ENCODE data around the gene SLC35F3. TPM values are rescaled to one million over a fixed set of nuclear protein-coding genes. Genes with fewer than 3 reads are reported as not detected.

The SLC35F3 gene
- total RNA-seq, 2 experiments from 2014 or later: 34.4 to 35.7 TPM

GRCh38 chr1:234008591-234008990 lies 104.1 kb downstream of the SLC35F3 start:
- H3K36me3 Mint-ChIP-seq (ENCODE audit: low read depth): no peaks in the 10 kb centered on the region
- ChIA-PET POLR2A (no interaction called here), CTCF (no interaction called here)
- no peak overlapping the region for H3K4me3 Mint-ChIP-seq
- H3K27me3 Mint-ChIP-seq (ENCODE audit: low read depth): peaks cover 10% of the 10 kb centered on the region
- H3K4me1 Mint-ChIP-seq (ENCODE audit: low read depth): no peaks in the 10 kb centered on the region
- no peak for ATAC-seq
- H3K9me3 Mint-ChIP-seq (ENCODE audit: insufficient read depth): no peaks in the 10 kb centered on the region
- H3K27ac Mint-ChIP-seq: no peak overlapping the region
- DNase-seq: no peak

DNA sequence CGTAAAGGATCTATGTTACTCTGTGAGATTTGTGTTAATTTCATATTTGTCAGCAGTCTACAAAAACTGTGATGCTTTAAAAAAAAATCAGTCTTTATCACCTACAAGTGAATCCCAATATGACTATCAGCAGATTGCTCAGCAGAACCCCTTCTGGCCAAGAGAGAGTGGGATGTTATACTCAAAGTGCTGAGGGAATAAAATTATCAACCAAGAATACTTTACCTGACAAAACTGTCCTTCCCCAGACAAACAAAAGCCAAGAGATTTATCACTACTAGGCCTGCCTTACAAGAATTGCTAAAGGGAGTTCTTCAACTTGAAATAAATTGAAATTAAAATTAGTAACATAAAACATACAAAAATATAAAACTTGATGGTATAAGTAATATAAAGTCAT lies 105.2 kb downstream of the SLC35F3 start:
- CTCF ChIA-PET: no interaction called here
- Mint-ChIP-seq H3K27ac (no peak overlapping the region), H3K27me3 (ENCODE audit: low read depth) (peaks cover 7% of the 10 kb centered on the region), H3K9me3 (ENCODE audit: insufficient read depth) (no peaks in the 10 kb centered on the region), H3K4me3 (no peak overlapping the region), H3K4me1 (ENCODE audit: low read depth) (no peaks in the 10 kb centered on the region), H3K36me3 (ENCODE audit: low read depth) (no peaks in the 10 kb centered on the region)
- POLR2A ChIA-PET: no interaction called here
- no peak for DNase-seq
- no peak for ATAC-seq

DNA sequence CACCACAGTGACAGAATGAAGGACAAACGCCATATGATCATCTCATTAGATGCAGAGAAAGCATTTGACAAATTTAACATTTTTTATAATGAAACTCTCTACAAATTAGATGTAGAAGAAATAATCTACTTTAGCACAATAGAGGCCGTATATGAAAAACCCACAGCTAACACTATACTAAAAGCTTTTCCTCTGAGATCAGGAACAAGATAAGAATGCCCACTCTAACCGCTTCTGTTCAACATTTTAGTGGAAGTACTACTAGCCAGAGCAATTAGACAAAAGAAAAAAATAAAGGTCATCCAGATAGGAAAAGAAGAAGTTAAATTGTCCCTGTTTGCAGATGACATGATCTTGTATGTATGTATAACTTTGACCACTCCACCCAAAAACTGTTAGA lies 109.7 kb downstream of the SLC35F3 start:
- ChIA-PET CTCF (no interaction called here), POLR2A (no interaction called here)
- no peaks in the 10 kb centered on the region for H3K4me1 Mint-ChIP-seq (ENCODE audit: low read depth)
- DNase-seq (no peak), ATAC-seq (no peak)
- no peaks in the 10 kb centered on the region for H3K9me3 Mint-ChIP-seq (ENCODE audit: insufficient read depth)
- H3K27ac Mint-ChIP-seq: no peak overlapping the region
- no peaks in the 10 kb centered on the region for H3K36me3 Mint-ChIP-seq (ENCODE audit: low read depth)
- H3K4me3 Mint-ChIP-seq: no peak overlapping the region
- peaks cover 7% of the 10 kb centered on the region for H3K27me3 Mint-ChIP-seq (ENCODE audit: low read depth)

- no peak for DNase-seq
- H3K9me3 Mint-ChIP-seq (ENCODE audit: insufficient read depth): no peaks in the 10 kb centered on the region
- H3K36me3 Mint-ChIP-seq (ENCODE audit: low read depth): no peaks in the 10 kb centered on the region
- no peak overlapping the region for H3K4me3 Mint-ChIP-seq
- H3K27me3 Mint-ChIP-seq (ENCODE audit: low read depth): peaks cover 2% of the 10 kb centered on the region
- ChIA-PET CTCF (no interaction called here), POLR2A (no interaction called here)
- no peak for ATAC-seq
- no peaks in the 10 kb centered on the region for H3K4me1 Mint-ChIP-seq (ENCODE audit: low read depth)
- no peak overlapping the region for H3K27ac Mint-ChIP-seq
Observed at GRCh38 chr1:234018816-234019215, 114.3 kb downstream of the SLC35F3 start.

DNA sequence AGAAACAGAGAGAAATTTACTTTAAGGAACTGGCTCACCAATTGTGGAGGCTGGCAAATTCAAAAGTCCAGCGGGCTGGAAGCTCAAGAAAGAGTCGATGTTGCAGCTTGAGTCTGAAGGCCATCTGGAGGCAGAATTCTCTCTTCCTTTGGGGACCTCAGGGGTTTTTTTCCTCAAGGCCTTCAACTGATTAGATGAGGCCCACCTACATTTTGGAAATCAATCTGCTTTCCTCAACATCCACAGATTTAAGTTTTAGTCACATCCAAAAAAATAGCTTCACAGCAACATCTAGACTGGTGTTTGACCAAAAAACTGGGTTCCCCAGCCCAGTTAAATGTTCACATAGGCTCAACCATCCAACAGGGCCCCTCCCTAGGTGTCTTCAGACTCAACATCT lies 114.9 kb downstream of the SLC35F3 start:
- H3K4me3 Mint-ChIP-seq: no peak overlapping the region
- CTCF ChIA-PET: no interaction called here

DNA sequence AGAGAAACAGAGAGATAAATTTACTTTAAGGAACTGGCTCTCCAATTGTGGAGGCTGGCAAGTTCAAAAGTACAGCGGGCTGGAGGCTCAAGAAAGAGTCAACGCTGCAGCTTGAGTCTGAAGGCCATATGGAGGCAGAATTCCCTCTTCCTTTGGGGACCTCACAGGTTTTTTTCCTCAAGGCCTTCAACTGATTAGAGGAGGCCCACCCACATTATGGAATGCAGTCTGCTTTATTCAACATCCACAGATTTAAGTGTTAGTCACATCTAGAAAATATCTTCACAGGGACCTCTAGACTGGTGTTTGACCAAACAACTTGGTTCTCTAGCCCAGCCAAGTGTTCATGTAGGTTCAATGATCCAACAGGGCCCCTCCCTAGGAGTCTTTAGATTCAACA lies 117.8 kb downstream of the SLC35F3 start:
- ATAC-seq (no peak), DNase-seq (no peak)
- Mint-ChIP-seq H3K27ac (no peak overlapping the region), H3K9me3 (ENCODE audit: insufficient read depth) (no peaks in the 10 kb centered on the region), H3K4me3 (no peak overlapping the region), H3K27me3 (ENCODE audit: low read depth) (peaks cover 2% of the 10 kb centered on the region), H3K36me3 (ENCODE audit: low read depth) (no peaks in the 10 kb centered on the region), H3K4me1 (ENCODE audit: low read depth) (no peaks in the 10 kb centered on the region)
- CTCF ChIA-PET: no interaction called here
- POLR2A ChIA-PET: no interaction called here

More for the DNA sequence above, 114.9 kb downstream of the SLC35F3 start:
- Mint-ChIP-seq H3K9me3 (ENCODE audit: insufficient read depth) (no peaks in the 10 kb centered on the region), H3K27me3 (ENCODE audit: low read depth) (peaks cover 2% of the 10 kb centered on the region), H3K4me1 (ENCODE audit: low read depth) (no peaks in the 10 kb centered on the region), H3K27ac (no peak overlapping the region), H3K36me3 (ENCODE audit: low read depth) (no peaks in the 10 kb centered on the region)
- DNase-seq (no peak), ATAC-seq (no peak)
- POLR2A ChIA-PET: no interaction called here

DNA sequence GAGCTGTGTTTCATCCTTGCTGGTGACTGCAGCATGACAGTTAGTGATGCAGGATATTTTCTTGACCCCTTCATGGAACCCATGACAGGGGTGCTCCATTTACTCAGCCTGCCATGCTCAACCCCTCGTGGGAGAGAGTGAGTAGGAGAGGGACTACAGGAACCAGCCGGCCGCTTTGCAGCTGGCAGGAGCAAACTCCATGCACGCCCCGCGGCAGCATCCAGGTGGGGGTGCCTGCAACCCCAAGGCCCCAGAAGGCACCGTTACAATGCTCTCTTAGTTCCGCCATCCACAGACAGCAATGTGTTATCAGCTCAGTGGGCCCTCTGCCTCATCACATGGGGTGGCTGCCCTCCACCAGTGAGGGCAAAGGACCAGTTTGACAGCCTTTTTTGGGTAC lies 135.1 kb downstream of the SLC35F3 start:
- Mint-ChIP-seq H3K4me1 (ENCODE audit: low read depth) (no peaks in the 10 kb centered on the region), H3K27ac (no peak overlapping the region), H3K36me3 (ENCODE audit: low read depth) (no peaks in the 10 kb centered on the region), H3K27me3 (ENCODE audit: low read depth) (peaks cover 14% of the 10 kb centered on the region), H3K9me3 (ENCODE audit: insufficient read depth) (no peaks in the 10 kb centered on the region), H3K4me3 (no peak overlapping the region)
- DNase-seq (no peak), ATAC-seq (no peak)
- ChIA-PET CTCF (no interaction called here), POLR2A (no interaction called here)

- Mint-ChIP-seq H3K27ac (no peak overlapping the region), H3K36me3 (ENCODE audit: low read depth) (no peaks in the 10 kb centered on the region), H3K4me3 (no peak overlapping the region), H3K4me1 (ENCODE audit: low read depth) (no peaks in the 10 kb centered on the region), H3K27me3 (ENCODE audit: low read depth) (peaks cover 13% of the 10 kb centered on the region), H3K9me3 (ENCODE audit: insufficient read depth) (no peaks in the 10 kb centered on the region)
- DNase-seq (no peak), ATAC-seq (no peak)
- POLR2A ChIA-PET: no interaction called here
- CTCF ChIA-PET: no interaction called here
Observed at GRCh38 chr1:234040446-234041317, 136.2 kb downstream of the SLC35F3 start.

DNA sequence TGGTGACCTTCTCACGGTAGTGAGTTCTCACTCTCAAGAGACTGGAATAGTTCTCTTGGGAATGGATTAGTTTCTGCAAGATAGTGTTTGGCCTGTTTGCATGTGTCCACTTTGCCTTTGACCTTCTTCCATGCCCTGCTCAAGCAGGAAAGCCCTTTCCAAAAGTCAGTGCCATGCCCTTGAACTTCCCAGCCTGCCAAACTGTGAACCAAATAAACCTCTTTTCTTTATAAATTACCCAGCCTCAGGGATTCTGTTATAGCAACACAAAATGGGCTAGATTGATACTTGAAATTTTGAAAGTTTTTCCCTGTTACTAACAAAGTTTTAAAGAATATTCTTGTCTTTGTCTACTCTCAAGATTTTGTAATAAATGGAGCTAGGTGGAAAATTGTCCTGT lies 139.6 kb downstream of the SLC35F3 start:
- no peak for ATAC-seq
- POLR2A ChIA-PET: no interaction called here
- CTCF ChIA-PET: no interaction called here
- no peak overlapping the region for H3K27ac Mint-ChIP-seq
- no peaks in the 10 kb centered on the region for H3K9me3 Mint-ChIP-seq (ENCODE audit: insufficient read depth)
- H3K36me3 Mint-ChIP-seq (ENCODE audit: low read depth): no peaks in the 10 kb centered on the region
- H3K27me3 Mint-ChIP-seq (ENCODE audit: low read depth): peaks cover 6% of the 10 kb centered on the region
- H3K4me1 Mint-ChIP-seq (ENCODE audit: low read depth): no peaks in the 10 kb centered on the region
- no peak overlapping the region for H3K4me3 Mint-ChIP-seq
- DNase-seq: no peak

- no peak overlapping the region for H3K4me3 Mint-ChIP-seq
- no peak overlapping the region for H3K27ac Mint-ChIP-seq
- ATAC-seq (no peak), DNase-seq (no peak)
- H3K27me3 Mint-ChIP-seq (ENCODE audit: low read depth): peaks cover 6% of the 10 kb centered on the region
- no peaks in the 10 kb centered on the region for H3K4me1 Mint-ChIP-seq (ENCODE audit: low read depth)
- POLR2A ChIA-PET: no interaction called here
- H3K36me3 Mint-ChIP-seq (ENCODE audit: low read depth): no peaks in the 10 kb centered on the region
- no peaks in the 10 kb centered on the region for H3K9me3 Mint-ChIP-seq (ENCODE audit: insufficient read depth)
- CTCF ChIA-PET: no interaction called here
Observed at GRCh38 chr1:234047123-234047522, 142.6 kb downstream of the SLC35F3 start.

GRCh38 chr1:234062166-234062565 lies 157.7 kb downstream of the SLC35F3 start:
- no peak overlapping the region for H3K27ac Mint-ChIP-seq
- H3K9me3 Mint-ChIP-seq (ENCODE audit: insufficient read depth): no peaks in the 10 kb centered on the region
- DNase-seq (no peak), ATAC-seq (no peak)
- POLR2A ChIA-PET: no interaction called here
- peaks cover 11% of the 10 kb centered on the region for H3K27me3 Mint-ChIP-seq (ENCODE audit: low read depth)
- no peak overlapping the region for H3K4me3 Mint-ChIP-seq
- no peaks in the 10 kb centered on the region for H3K4me1 Mint-ChIP-seq (ENCODE audit: low read depth)
- no peaks in the 10 kb centered on the region for H3K36me3 Mint-ChIP-seq (ENCODE audit: low read depth)
- CTCF ChIA-PET: interaction anchor here (0.7 kb wide), 1 partner anchor 11 kb away, joined by 3 read pairs; no protein-coding TSS in a partner anchor

- Mint-ChIP-seq H3K4me3 (no peak overlapping the region), H3K9me3 (ENCODE audit: insufficient read depth) (no peaks in the 10 kb centered on the region), H3K27me3 (ENCODE audit: low read depth) (peaks cover 7% of the 10 kb centered on the region), H3K4me1 (ENCODE audit: low read depth) (no peaks in the 10 kb centered on the region), H3K36me3 (ENCODE audit: low read depth) (no peaks in the 10 kb centered on the region), H3K27ac (no peak overlapping the region)
- POLR2A ChIA-PET: no interaction called here
- CTCF ChIA-PET: interaction anchor here (0.7 to 1.7 kb wide), 8 partner anchors 9 to 885 kb away, joined by 3 to 8 read pairs (median 4); no protein-coding TSS in a partner anchor
- ATAC-seq (peak; percentile 69), DNase-seq (peak; percentile 71)
Observed at GRCh38 chr1:234065794-234066447, 161.4 kb downstream of the SLC35F3 start.
